Sigmoid colon (tissue), 4 donors: ENCODE measurements around the gene PDZD8.

Experiments
- POLR2A ChIP-seq, 2 donors: fragments of 450-650 bp; IDR thresholded peaks; one replicate each; pipeline ENCODE4 v1.6.1; 2016; ENCODE audit warnings: antibody characterized with exemption in 2 of 2, mild to moderate bottlenecking in 2 of 2, moderate library complexity in 2 of 2
- POLR2AphosphoS5 ChIP-seq, 4 donors: sonication (generic); formaldehyde crosslinking; IDR thresholded peaks; one replicate each; pipeline ENCODE4 v1.6.1; 2017; ENCODE audit warnings: antibody characterized with exemption in 4 of 4
- TF ChIP-seq, protein P1 (sequence below), 4 experiments: fragments of 450-650 bp in 3 of 4; fragments of 200-600 bp in 1 of 4; IDR thresholded peaks; one replicate each; pipeline ENCODE4 v1.5.1; 2016 to 2019; ENCODE audit warnings: antibody characterized with exemption in 4 of 4, mild to moderate bottlenecking in 3 of 4, moderate library complexity in 2 of 4

GRCh38 chr10:117298219-117298618 lies 77.0 kb downstream of the PDZD8 start:
- TF ChIP-seq, protein P1, sequence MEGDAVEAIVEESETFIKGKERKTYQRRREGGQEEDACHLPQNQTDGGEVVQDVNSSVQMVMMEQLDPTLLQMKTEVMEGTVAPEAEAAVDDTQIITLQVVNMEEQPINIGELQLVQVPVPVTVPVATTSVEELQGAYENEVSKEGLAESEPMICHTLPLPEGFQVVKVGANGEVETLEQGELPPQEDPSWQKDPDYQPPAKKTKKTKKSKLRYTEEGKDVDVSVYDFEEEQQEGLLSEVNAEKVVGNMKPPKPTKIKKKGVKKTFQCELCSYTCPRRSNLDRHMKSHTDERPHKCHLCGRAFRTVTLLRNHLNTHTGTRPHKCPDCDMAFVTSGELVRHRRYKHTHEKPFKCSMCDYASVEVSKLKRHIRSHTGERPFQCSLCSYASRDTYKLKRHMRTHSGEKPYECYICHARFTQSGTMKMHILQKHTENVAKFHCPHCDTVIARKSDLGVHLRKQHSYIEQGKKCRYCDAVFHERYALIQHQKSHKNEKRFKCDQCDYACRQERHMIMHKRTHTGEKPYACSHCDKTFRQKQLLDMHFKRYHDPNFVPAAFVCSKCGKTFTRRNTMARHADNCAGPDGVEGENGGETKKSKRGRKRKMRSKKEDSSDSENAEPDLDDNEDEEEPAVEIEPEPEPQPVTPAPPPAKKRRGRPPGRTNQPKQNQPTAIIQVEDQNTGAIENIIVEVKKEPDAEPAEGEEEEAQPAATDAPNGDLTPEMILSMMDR (IDR thresholded peaks at IDR 0.05), result no peak
- TF ChIP-seq POLR2AphosphoS5 (IDR thresholded peaks at IDR 0.05), result no peak
- TF ChIP-seq POLR2A (IDR thresholded peaks at IDR 0.05), result no peak
